Panc1 (cell line): ENCODE measurements around the gene NOP14. TPM values are rescaled to one million over a fixed set of nuclear protein-coding genes. Genes with fewer than 3 reads are reported as not detected.

Experiments used
- ATAC-seq: fragments of 200-7000 bp; cut with Tn5 transposase; 2 replicates; pipeline ENCODE4 v1.9.1; 2020; ENCODE audit warnings: mild to moderate bottlenecking, moderate library complexity
- BruUV-seq: library from RNA; stranded (reverse); fragments of 400-500 nt; replicated peaks from 2 replicates; lab custom pipeline; 2021; lab: Mats Ljungman, UMichigan
- CTCF ChIA-PET: fragments of 300-600 bp; sonication (Branson Sonifier 250); formaldehyde crosslinking; loops from one replicate; lab custom pipeline; 2022; ENCODE audit warnings: antibody characterized with exemption; lab: Charles Lee
- POLR2A ChIA-PET: fragments of 300-600 bp; sonication (Branson Sonifier 250); formaldehyde crosslinking; loops from one replicate; lab custom pipeline; 2022; ENCODE audit warnings: antibody characterized with exemption; lab: Charles Lee
- DNase-seq: peaks from one replicate; pipeline ENCODE4 v3.0.0-alpha.2; 2010; ENCODE audit warnings: low read depth, low spot score
- H3K27ac ChIP-seq: 2 replicates; pipeline ENCODE4 v1.5.1; 2011; ENCODE audit warnings: mild to moderate bottlenecking, low read length, inconsistent platforms
- H3K27me3 ChIP-seq: fragments of 200-500 bp; sonication (Bioruptor generic); 2 replicates; pipeline ENCODE4 v1.6.0; 2014; ENCODE audit warnings: low read length, inconsistent platforms; ENCODE audit not compliant: control insufficient read depth, insufficient read depth
- H3K36me3 ChIP-seq: fragments of 200-500 bp; sonication (Bioruptor generic); 2 replicates; pipeline ENCODE4 v1.5.1; 2014; ENCODE audit warnings: inconsistent platforms, mild to moderate bottlenecking, low read length, moderate library complexity; ENCODE audit not compliant: control insufficient read depth, insufficient read depth
- H3K4me1 ChIP-seq: 2 replicates; pipeline ENCODE4 v1.5.1; 2011; ENCODE audit warnings: inconsistent platforms, mild to moderate bottlenecking, low read length, moderate library complexity; ENCODE audit not compliant: control insufficient read depth, insufficient read depth
- H3K4me3 ChIP-seq, 2 experiments: 2 replicates each; pipeline ENCODE4 v1.5.1; 2011 to 2012; ENCODE audit warnings: low read depth in 2 of 2, low read length in 2 of 2, mild to moderate bottlenecking in 2 of 2, inconsistent platforms in 1 of 2, moderate library complexity in 1 of 2
- H3K9me3 ChIP-seq: fragments of 200-500 bp; sonication (Bioruptor generic); 2 replicates; pipeline ENCODE4 v1.5.1; 2014; ENCODE audit warnings: low read depth, mild to moderate bottlenecking, inconsistent platforms, low read length, moderate library complexity; ENCODE audit not compliant: control insufficient read depth, insufficient read depth
- POLR2AphosphoS5 ChIP-seq: IDR thresholded peaks from 2 replicates; pipeline ENCODE4 v1.6.1; 2012; ENCODE audit warnings: mild to moderate bottlenecking, low read depth, low read length, moderate library complexity
- SIN3A ChIP-seq: IDR thresholded peaks from 2 replicates; pipeline ENCODE4 v1.6.1; 2012; ENCODE audit warnings: low read depth, mild to moderate bottlenecking, low read length, moderate library complexity, borderline replicate concordance; ENCODE audit not compliant: insufficient read depth
- in situ Hi-C: cut with HindIII; loops from 2 replicates; pipeline ENCODE4 v1.10.0; 2016; ENCODE audit warnings: low sequenced_read_pairs, low pct_unique_long_range_greater_than_20kb
- intact Hi-C: fragments of 100-400 bp; cut with micrococcal nuclease; formaldehyde crosslinking; loops from one replicate; pipeline ENCODE4 v1.10.0; 2022; ENCODE audit not compliant: unreplicated experiment
- total RNA-seq: library from RNA; stranded (reverse); gene quantifications from one replicate; pipeline ENCODE4 v1.2.1, GENCODE V29; 2021; ENCODE audit not compliant: unreplicated experiment
- TF ChIP-seq, protein P1 (sequence below), 2 experiments: IDR thresholded peaks; 2 replicates each; pipeline ENCODE4 v1.6.1; 2011 to 2012; ENCODE audit warnings: low read depth in 2 of 2, control low read depth in 1 of 2, low read length in 1 of 2, mild to moderate bottlenecking in 1 of 2, moderate library complexity in 1 of 2; ENCODE audit not compliant: insufficient read depth in 1 of 2
- TF ChIP-seq, protein P2 (sequence below): fragments of 450-650 bp; IDR thresholded peaks from 2 replicates; pipeline ENCODE4 v1.5.1; 2017; ENCODE audit warnings: mild to moderate bottlenecking

The NOP14 gene
- total RNA-seq, 1 experiment from 2014 or later, result 32.9 TPM

DNA sequence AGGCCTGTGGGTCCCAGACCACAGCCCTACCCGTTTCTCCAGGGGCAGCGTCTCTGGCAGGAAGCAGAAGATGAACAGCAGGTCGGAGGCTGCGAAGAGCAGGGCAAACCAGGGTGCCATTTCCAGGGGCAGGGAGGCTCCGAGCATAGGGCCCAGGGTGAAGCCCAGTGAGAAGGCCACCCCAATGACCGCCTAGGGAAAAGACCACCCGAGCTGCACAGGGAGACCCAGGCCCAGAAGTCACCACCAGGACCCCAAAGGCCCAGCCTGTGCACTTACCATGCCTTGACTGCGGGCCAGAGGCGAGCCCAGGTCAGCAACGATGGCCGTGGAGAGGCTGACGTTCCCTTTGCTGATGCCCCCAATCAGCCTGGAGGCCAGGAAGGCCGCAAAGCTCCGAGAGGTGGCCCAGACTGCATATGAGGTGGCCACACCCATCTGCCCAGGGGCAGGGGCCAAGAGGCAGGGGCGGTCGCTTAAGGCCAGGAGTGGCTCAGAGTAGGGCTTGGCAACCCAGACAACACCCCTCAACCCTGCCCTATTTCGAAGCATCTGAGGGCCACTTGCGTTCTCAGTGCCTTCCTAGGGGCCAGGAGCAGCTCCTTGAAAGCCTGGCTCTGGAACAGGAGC, 30.8 kb downstream of the NOP14 start:
- intact Hi-C loops, result loop anchor here (10.0 kb wide), 2 partner anchors 138 to 168 kb away; partner anchors contain the start of gene SH3BP2
- CTCF ChIA-PET, result no interaction called here
- H3K36me3 ChIP-seq, result no peaks in the 10 kb centered on the region

DNA sequence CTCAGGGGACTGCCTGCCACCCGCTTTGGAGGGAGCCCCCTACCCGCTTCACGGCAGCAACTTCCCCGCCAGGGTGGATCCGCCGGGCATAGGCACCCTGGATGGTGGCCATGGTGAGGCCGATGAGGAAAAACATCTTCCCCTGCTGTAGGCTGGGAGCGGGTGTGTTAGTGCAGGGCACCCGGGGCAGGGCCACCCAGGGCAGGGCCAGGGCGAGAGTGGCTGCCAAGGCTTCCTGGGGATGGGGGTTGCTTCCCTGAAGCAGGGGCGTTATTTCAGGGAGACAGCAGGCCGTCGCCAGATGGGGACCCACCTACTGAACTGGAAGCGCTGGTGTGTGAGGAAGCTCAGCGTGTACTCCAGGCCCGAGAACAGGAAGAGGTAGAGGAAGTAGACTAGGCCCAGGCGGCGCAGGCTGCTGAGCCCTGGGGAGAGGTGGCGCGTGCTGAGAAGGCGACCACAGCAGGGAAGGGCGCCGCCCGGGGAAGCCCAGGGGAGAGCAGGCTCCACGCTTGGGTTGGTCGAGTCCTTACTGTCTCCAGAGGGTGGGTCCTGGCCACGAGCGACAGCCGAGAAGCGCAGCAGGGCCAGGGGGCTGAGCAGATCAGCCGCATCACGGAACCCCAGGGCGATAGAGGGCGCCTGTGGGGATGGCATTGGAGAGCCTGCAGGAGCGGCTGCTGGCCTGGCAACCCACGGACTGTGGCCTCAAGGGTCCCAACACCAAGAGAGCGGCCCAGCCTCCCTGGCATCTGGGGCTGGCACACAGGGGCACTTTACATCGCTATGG, 31.5 kb downstream of the NOP14 start:
- H3K4me3 ChIP-seq, result peak overlapping the region; percentile 56; a peak in 3 of 4 replicates
- no peaks in the 10 kb centered on the region for H3K9me3 ChIP-seq
- CTCF ChIA-PET, result no interaction called here
- no TSS peak for BruUV-seq
- DNase-seq (no peak), ATAC-seq (peak; percentile 15)
- H3K36me3 ChIP-seq, result no peaks in the 10 kb centered on the region
- in situ Hi-C loops (no loop called here), intact Hi-C loops (loop anchor here (10.0 kb wide), 2 partner anchors 137 to 167 kb away; partner anchors contain the start of gene SH3BP2)
- peak overlapping the region; percentile 85 for H3K27ac ChIP-seq
- TF ChIP-seq, protein P1, sequence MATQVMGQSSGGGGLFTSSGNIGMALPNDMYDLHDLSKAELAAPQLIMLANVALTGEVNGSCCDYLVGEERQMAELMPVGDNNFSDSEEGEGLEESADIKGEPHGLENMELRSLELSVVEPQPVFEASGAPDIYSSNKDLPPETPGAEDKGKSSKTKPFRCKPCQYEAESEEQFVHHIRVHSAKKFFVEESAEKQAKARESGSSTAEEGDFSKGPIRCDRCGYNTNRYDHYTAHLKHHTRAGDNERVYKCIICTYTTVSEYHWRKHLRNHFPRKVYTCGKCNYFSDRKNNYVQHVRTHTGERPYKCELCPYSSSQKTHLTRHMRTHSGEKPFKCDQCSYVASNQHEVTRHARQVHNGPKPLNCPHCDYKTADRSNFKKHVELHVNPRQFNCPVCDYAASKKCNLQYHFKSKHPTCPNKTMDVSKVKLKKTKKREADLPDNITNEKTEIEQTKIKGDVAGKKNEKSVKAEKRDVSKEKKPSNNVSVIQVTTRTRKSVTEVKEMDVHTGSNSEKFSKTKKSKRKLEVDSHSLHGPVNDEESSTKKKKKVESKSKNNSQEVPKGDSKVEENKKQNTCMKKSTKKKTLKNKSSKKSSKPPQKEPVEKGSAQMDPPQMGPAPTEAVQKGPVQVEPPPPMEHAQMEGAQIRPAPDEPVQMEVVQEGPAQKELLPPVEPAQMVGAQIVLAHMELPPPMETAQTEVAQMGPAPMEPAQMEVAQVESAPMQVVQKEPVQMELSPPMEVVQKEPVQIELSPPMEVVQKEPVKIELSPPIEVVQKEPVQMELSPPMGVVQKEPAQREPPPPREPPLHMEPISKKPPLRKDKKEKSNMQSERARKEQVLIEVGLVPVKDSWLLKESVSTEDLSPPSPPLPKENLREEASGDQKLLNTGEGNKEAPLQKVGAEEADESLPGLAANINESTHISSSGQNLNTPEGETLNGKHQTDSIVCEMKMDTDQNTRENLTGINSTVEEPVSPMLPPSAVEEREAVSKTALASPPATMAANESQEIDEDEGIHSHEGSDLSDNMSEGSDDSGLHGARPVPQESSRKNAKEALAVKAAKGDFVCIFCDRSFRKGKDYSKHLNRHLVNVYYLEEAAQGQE (IDR thresholded peaks at IDR 0.05; ENCODE audit: insufficient read depth in 1 of 2, low read depth in 2 of 2, low read length in 1 of 2), result no peak
- no peak for TF ChIP-seq POLR2AphosphoS5
- H3K27me3 ChIP-seq, result no peaks in the 10 kb centered on the region
- POLR2A ChIA-PET, result no interaction called here
- H3K4me1 ChIP-seq, result peaks cover 25% of the 10 kb centered on the region

More for the DNA sequence above, 30.8 kb downstream of the NOP14 start:
- POLR2A ChIA-PET, result no interaction called here
- TF ChIP-seq, protein P2, sequence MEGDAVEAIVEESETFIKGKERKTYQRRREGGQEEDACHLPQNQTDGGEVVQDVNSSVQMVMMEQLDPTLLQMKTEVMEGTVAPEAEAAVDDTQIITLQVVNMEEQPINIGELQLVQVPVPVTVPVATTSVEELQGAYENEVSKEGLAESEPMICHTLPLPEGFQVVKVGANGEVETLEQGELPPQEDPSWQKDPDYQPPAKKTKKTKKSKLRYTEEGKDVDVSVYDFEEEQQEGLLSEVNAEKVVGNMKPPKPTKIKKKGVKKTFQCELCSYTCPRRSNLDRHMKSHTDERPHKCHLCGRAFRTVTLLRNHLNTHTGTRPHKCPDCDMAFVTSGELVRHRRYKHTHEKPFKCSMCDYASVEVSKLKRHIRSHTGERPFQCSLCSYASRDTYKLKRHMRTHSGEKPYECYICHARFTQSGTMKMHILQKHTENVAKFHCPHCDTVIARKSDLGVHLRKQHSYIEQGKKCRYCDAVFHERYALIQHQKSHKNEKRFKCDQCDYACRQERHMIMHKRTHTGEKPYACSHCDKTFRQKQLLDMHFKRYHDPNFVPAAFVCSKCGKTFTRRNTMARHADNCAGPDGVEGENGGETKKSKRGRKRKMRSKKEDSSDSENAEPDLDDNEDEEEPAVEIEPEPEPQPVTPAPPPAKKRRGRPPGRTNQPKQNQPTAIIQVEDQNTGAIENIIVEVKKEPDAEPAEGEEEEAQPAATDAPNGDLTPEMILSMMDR, result no peak
- TF ChIP-seq SIN3A (no peak), POLR2AphosphoS5 (no peak; the same call in 1 of the 2 replicates)
- TF ChIP-seq, protein P1 (IDR thresholded peaks at IDR 0.05; ENCODE audit: insufficient read depth in 1 of 2, low read depth in 2 of 2, low read length in 1 of 2), result no peak
- ATAC-seq, result peak; percentile 17
- Histone ChIP-seq H3K4me1 (peaks cover 32% of the 10 kb centered on the region), H3K4me3 (peak overlapping the region; percentile 56), H3K27ac (peak overlapping the region; percentile 85), H3K9me3 (no peaks in the 10 kb centered on the region), H3K27me3 (no peaks in the 10 kb centered on the region)
- BruUV-seq, result TSS peak; percentile 61
- in situ Hi-C loops, result no loop called here
- DNase-seq, result no peak
